ENCODE results near the gene SBSN. TPM values are rescaled to one million over a fixed set of nuclear protein-coding genes. Genes with fewer than 3 reads are reported as not detected.

The SBSN gene
- total and polyA plus RNA-seq, 9 of the 15 experiments (the other 6 are each of a cell fraction or from before 2014, with no cell fraction given) = 0.05 TPM; not detected in 8

GRCh38 chr19:35545855-35546381, 17.8 kb upstream of the SBSN start (continued):
- TF ChIP-seq EWSR1 (IDR thresholded peaks at IDR 0.05; ENCODE audit: borderline replicate concordance, low read depth, partially characterized antibody) (no peak), ZNF133 (CRISPR knock-in tag; IDR thresholded peaks at IDR 0.05) (no peak), MXI1 (IDR thresholded peaks at IDR 0.05; ENCODE audit: low read depth, low read length) (peak; percentile 57; the same call in 1 of the 2 replicates), FOXM1 (IDR thresholded peaks at IDR 0.05; ENCODE audit: low read depth) (no peak), FOXM1 (CRISPR knock-in tag; IDR thresholded peaks at IDR 0.05; ENCODE audit: low read depth) (0 out of 2 replicates have a peak, but pooled peaks have one; percentile 13), ZNF384 (IDR thresholded peaks at IDR 0.05; ENCODE audit: low read depth, low read length) (no peak), ZNF780A (CRISPR knock-in tag; IDR thresholded peaks at IDR 0.05) (no peak), KDM5B (IDR thresholded peaks at IDR 0.05; ENCODE audit: insufficient replicate concordance, low read depth, low read length) (no peak), FOXP1 (CRISPR knock-in tag; IDR thresholded peaks at IDR 0.05) (0 out of 2 replicates have a peak, but pooled peaks have one; percentile 1), TFAM (CRISPR knock-in tag; conservative IDR thresholded peaks at IDR 0.05) (no peak), HMGN3 (IDR thresholded peaks at IDR 0.05; ENCODE audit: borderline replicate concordance, extremely low read depth, insufficient read length, low read depth, low read length) (peak; percentile 26)
- TF ChIP-seq, protein P1, sequence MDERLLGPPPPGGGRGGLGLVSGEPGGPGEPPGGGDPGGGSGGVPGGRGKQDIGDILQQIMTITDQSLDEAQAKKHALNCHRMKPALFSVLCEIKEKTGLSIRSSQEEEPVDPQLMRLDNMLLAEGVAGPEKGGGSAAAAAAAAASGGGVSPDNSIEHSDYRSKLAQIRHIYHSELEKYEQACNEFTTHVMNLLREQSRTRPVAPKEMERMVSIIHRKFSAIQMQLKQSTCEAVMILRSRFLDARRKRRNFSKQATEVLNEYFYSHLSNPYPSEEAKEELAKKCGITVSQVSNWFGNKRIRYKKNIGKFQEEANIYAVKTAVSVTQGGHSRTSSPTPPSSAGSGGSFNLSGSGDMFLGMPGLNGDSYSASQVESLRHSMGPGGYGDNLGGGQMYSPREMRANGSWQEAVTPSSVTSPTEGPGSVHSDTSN (CRISPR knock-in tag; IDR thresholded peaks at IDR 0.05; ENCODE audit: low read depth) = no peak
- TF ChIP-seq, protein P1 (tag; conservative IDR thresholded peaks at IDR 0.05; ENCODE audit: low read depth) = no peak

Measured in K562 (cell line).